ENCODE data around the gene MYPOP.
A peak's percentile ranks its signal among the peaks of the same experiment; 100 is the strongest.
"Not testable (repeated sequence)": the region's sequence is repeated elsewhere in the genome, so short reads cannot be mapped to it uniquely, and the experiment has no call there.

The MYPOP gene

DNA sequence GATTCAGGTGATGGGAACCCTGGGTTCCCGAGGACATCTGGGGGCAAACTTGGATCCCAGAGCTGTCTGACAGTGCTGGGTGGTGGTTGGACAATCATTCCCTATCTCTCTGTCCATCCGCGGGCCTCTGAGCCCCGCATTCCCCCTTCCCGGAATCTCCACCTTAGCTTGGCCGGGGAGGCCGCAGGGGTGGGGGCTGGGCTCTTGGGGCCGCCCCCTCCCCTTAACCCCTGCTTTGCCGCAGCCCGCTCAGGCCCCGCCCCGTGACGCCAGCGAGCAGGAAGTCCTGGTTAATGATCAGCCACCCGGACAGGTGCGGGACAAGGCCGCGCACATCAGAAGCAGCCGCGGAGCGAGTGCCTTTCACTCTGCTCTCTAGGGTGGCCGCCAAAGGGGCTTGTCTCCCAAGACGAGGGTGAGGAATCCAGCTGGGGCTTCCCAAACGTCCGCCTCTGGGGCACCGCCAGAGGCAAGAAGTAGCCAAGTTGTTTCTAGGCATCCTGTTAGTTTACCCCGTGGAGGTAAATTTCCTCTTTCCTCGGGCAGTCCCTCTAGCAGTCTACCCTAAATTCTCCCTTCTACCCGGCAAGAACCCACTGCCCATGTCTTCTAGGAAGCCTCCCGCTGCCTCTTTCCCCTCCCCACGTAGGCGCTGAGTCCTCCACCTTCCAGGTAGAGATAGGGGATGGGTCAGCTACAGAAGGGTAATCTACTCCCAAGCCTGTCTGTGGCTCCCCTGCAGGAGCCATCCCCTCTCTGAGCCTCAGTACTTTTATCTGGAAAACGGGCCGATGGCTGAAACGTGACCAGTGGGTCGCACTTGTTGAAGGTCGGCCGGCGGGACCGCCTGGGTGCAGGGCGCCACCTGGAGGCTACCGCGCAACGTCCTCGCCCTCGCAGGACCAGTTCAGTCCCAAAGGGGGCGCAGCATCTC, 19.5 kb downstream of the MYPOP start:
- peak; percentile 93 for DNase-seq

GRCh38 chr19:45881909-45882528, 20.4 kb downstream of the MYPOP start:
- DNase-seq = no peak

GRCh38 chr19:45881082-45881908, 21.1 kb downstream of the MYPOP start:
- no peak for DNase-seq

GRCh38 chr19:45879971-45880370, 22.4 kb downstream of the MYPOP start:
- no peak for DNase-seq

DNA sequence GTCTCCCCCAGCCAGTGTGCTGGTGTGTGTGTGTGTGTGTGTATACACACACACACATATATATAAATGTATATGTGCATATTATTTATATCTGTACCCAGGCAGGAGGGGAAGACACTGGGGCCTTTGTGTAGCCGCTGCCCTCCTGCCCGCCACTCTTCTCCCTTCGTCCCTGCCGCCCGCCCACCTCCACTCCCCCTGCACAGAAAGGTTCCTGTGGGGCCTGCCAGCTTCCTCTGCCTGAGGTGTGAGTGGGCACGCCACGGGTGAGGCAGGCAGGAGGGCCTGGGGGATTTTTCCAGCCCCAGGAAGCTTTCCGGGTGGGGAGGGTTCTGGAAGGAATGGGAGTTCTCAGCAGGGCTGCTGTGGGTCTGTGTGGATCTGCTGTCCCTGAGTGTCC, 23.4 kb downstream of the MYPOP start:
- DNase-seq = no peak

DNA sequence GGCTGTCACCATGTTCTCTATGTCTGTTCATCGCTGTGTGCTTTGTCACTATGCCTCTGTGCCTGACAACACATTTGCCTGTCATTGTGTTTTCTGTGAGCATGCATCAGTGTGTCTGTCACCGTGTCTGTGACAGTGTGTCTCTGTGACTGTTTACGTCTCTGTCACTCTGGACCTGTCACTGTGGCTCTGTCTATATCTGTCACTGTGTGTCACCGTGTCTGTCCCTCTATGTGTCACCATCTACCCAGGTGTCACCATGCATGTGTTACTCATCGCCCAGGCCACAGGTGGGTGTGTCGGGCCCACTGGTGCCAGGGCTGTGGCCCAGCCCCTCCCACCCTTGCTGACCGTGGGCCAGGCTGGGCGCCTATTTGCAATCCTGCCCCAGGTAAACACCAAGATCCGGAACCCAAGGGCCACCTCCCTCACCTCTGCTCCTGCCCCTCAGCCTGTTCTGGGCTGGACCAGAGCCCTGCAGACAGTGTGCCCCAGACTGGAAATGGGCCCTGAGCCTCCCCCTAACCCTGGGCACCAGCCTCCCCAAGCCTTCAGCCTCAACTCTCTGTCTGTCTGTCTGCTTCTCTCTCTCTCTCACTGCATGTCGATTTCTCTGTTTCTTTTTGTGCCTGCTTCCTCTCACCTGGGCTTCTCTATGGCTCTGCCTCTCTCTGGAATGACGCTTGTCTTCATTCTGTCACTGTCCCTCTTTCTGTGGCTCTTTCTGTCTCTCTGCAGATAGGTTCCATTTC, 24.2 kb downstream of the MYPOP start:
- no peak for DNase-seq

GRCh38 chr19:45876411-45877197, 25.8 kb downstream of the MYPOP start:
- peak; percentile 58 for DNase-seq

DNA sequence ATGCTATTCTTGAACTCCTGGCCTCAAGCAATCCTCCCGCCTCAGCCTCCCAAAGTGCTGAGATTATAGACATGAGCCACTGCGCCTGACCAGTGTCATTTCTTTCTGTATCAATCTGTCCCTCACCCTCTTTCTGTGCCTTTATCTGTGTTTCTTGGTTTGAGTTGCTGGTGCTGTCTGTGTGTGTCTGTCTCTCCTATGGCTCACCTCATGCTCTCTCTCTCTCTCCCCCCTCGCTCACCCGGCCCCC, 26.3 kb downstream of the MYPOP start:
- no peak for DNase-seq

GRCh38 chr19:45874620-45874966, 27.8 kb downstream of the MYPOP start:
- DNase-seq = no peak

- no peak for DNase-seq
These were observed 29.1 kb downstream of the MYPOP start for GRCh38 chr19:45873219-45873772.

- DNase-seq = no peak
These were observed 30.1 kb downstream of the MYPOP start for GRCh38 chr19:45872095-45872919.

DNA sequence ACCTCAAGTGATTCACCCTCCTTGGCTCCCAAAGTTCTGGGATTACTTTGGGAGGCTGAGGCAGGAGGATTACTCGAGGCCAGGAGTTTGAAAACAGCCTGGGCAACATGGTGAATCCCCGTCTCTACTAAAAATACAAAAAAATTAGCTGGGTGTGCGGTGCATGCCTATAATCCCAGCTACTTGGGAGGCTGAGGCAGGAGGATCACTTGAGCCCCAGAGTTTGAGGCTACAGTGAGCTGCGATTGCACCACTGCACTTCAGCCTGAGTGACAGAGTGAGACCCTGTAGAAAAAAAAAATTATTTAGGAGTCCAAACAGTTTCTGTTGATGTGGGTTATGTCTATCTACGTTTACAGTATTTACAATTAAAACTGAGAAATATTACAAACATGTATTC, 31.6 kb downstream of the MYPOP start:
- no peak for DNase-seq

DNA sequence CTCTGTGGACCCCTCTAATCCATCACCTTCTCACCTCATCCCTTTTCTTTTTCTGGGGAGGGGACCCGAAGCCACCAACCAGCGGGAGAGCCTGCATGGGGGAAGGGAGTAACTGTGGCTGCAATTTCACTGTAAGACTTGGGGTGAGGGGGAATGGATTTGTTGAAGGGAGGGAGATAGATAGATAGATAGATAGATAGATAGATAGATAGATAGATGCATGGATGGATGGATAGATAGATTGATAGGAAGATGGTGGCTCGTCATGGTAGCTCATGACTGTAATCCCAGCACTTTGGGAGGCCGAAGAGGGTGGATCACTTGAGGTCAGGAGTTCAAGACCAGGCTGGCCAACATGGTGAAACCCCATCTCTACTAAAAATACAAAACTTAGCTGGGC, 35.2 kb downstream of the MYPOP start:
- DNase-seq = not testable (repeated sequence)

GRCh38 chr19:45866400-45867176, 35.8 kb downstream of the MYPOP start:
- no peak for DNase-seq

GRCh38 chr19:45865269-45865948, 37.0 kb downstream of the MYPOP start:
- DNase-seq = no peak

DNA sequence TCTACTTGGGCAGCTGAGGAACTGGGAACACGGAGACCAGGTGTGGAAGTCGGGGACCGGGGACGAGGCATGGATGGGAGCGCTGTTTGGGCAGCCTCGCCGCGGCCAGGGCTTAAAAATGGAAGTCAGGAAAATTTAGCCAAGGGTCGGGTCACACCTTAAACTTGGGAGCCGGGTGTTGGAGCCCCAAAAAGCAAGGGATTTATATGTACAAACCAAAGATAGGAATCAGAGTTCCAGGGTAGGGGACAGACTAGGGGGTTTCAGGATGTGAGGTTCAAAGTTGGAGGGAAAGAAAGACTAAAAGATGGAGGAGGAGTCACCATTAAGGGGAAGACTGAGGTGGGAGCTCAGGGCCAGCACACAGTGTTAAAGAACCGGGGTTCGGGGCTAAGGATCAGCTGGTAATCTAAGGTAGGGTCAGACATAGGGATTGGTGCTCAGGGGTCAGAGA, 37.8 kb downstream of the MYPOP start:
- peak; percentile 5 for DNase-seq

DNA sequence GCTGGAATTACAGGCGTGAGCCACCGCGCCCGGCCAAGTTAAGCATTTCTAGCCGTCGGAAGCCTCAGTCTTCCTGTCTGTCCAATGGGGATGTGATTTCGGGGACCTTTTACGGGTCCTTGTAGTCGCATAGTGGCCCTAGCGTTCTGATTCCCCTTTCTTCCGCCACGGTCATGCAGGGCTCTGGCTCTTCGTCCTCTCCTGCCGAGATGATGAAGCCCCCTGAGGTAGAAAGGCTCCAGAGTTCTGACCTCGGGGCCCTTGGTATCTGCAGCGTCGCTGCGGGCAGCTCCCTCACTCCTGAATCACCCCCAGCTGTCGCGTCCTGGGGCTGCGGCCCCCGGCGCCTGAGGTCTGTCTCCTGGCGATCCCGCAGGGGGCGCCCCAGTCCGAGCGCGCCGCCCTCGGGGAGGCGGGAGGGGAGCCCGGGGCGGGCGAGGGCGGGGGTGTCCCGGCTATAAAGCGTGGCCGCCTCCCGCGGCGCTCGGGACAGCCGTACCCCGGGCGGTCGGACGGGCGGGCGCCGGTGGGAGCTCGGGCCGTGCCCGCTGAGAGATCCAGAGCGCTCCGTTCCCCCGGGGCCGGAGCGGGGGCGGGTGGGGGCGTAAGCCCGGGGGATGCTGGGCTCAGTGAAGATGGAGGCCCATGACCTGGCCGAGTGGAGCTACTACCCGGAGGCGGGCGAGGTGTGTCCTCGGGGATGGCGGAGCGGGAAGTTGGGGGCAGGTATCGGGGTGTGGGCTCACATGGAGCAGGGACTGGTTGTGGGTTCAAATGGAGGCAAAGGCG, 38.4 kb downstream of the MYPOP start, which contains the start of gene FOXA3:
FOXA3 (plus strand) TSS at position 487 of the 789 bp plus-strand sequence; CDS start at position 618, 131 bp downstream.
- peak; percentile 36 for DNase-seq

DNA sequence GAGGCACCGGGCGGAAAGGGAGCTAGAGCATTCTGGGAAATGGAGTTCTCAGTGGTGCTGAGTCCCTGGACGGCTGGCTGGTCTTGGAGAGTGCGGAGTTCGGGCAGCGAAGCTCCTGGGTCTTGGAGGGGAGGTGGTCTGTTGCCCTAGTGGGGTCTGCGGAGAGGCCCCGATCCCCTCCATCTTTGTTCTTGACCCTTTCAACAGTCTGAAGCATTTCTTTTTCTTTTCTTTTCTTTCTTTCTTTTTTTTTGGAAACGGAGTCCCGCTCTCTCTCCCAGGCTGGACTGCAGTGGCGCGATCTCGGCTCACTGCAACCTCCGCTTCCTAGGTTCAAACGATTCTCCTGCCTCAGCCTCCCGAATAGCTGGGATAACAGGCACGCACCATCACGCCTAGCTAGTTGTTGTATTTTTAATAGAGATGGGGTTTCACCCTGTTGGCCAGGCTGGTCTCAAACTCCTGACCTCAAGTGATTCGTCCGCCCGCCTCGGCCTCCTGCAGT, 39.0 kb downstream of the MYPOP start:
- no peak for DNase-seq

Data from eye (tissue), 1 donor.